SK-N-MC (cell line): ENCODE results near the gene RBBP8.
"Not testable (repeated sequence)": the region's sequence is repeated elsewhere in the genome, so short reads cannot be mapped to it uniquely, and the experiment has no call there.

ENCODE experiments used
- DNase-seq: peaks from one replicate; pipeline ENCODE4 v3.0.0-alpha.2; 2011; ENCODE audit warnings: low read depth, low spot score
- H3K27ac ChIP-seq: fragments of 200-600 bp; sonication (generic); 2 replicates; pipeline ENCODE4 v1.5.1; 2016; ENCODE audit warnings: mixed run types
- H3K36me3 ChIP-seq: fragments of 200-600 bp; sonication (generic); 2 replicates; pipeline ENCODE4 v1.6.1; 2017; ENCODE audit warnings: antibody characterized with exemption, low read length, mixed read lengths; ENCODE audit not compliant: insufficient read depth
- H3K4me3 ChIP-seq: fragments of 200-600 bp; sonication (generic); 2 replicates; pipeline ENCODE4 v1.5.1; 2016
- H3K9ac ChIP-seq: fragments of 200-600 bp; sonication (generic); 2 replicates; pipeline ENCODE4 v1.8.0; 2017; ENCODE audit warnings: mixed run types, mixed read lengths; ENCODE audit not compliant: insufficient read length
- H3K9me3 ChIP-seq: fragments of 200-600 bp; sonication (generic); 2 replicates; pipeline ENCODE4 v1.6.1; 2017; ENCODE audit warnings: low read depth, mild to moderate bottlenecking, antibody characterized with exemption, low read length, moderate library complexity, mixed read lengths
- EZH2 ChIP-seq: fragments of 200-600 bp; sonication (generic); IDR thresholded peaks from one replicate; pipeline ENCODE4 v1.6.1; 2017; ENCODE audit warnings: antibody characterized with exemption
- FOXP2 ChIP-seq: optimal IDR thresholded peaks from 2 replicates; pipeline ENCODE3; 2011; ENCODE audit warnings: mild to moderate bottlenecking, moderate library complexity; ENCODE audit not compliant: insufficient read depth; ENCODE audit errors: extremely low read length, control extremely low read depth
- POLR2AphosphoS5 ChIP-seq: IDR thresholded peaks from 2 replicates; pipeline ENCODE4 v1.6.1; 2012; ENCODE audit warnings: mild to moderate bottlenecking, low read depth, low read length, borderline replicate concordance

The RBBP8 gene

DNA sequence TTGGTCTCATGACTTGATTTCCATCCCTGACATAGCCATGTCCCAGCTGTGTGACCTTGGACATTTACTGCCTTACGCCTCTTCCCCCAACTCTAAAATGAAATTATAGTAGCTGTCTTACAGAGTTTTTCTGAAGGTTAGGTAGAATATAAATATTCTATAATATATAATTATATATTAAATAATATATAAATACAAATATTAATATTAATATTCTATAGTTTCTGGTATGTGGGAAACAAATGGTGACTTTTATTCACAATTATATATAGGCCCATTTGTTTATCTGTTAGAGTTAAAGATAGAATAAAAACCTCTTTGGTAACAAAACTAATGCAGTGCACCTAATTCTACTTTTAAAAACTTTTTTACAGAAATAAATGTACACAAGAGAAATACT is 1.7 kb downstream of the RBBP8 start:
- no peaks in the 10 kb centered on the region for H3K9me3 ChIP-seq
- peak overlapping the region; percentile 91 for H3K4me3 ChIP-seq
- H3K36me3 ChIP-seq = peaks cover 34% of the 10 kb centered on the region
- TF ChIP-seq POLR2AphosphoS5 (no peak), FOXP2 (no peak), EZH2 (no peak)
- no peak for DNase-seq
- no peak overlapping the region for H3K27ac ChIP-seq
- peak overlapping the region; percentile 69 for H3K9ac ChIP-seq

- H3K36me3 ChIP-seq = peaks cover 36% of the 10 kb centered on the region
- DNase-seq = no peak
- H3K4me3 ChIP-seq = peak overlapping the region; percentile 91
- peak overlapping the region; percentile 69 for H3K9ac ChIP-seq
- no peaks in the 10 kb centered on the region for H3K9me3 ChIP-seq
- H3K27ac ChIP-seq = no peak overlapping the region; the same call in 1 of the 2 replicates
- no peak for TF ChIP-seq FOXP2
- TF ChIP-seq EZH2 = no peak
- no peak for TF ChIP-seq POLR2AphosphoS5
Observed at GRCh38 chr18:22935431-22935830, 2.3 kb downstream of the RBBP8 start.

DNA sequence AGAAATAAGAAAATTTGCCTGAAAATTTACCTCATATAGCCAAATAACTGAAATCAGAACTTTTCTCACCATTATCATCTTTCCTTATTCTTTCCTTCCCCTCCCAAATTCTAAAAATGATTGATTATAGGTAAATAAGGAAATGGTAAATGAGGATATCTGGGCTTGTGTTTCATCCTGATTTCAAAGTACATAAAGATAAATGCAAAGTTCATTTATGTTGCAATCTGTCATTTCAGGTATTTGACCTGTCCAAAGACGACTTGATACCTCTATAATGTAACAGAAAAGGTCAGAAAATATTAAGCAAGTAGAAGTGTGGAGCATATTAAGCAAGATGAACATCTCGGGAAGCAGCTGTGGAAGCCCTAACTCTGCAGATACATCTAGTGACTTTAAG is 3.4 kb downstream of the RBBP8 start:
- no peak overlapping the region for H3K4me3 ChIP-seq
- TF ChIP-seq EZH2 (no peak), POLR2AphosphoS5 (no peak), FOXP2 (no peak)
- no peak overlapping the region for H3K9ac ChIP-seq
- peaks cover 42% of the 10 kb centered on the region for H3K36me3 ChIP-seq
- no peak for DNase-seq
- H3K27ac ChIP-seq = no peak overlapping the region
- H3K9me3 ChIP-seq = no peaks in the 10 kb centered on the region

DNA sequence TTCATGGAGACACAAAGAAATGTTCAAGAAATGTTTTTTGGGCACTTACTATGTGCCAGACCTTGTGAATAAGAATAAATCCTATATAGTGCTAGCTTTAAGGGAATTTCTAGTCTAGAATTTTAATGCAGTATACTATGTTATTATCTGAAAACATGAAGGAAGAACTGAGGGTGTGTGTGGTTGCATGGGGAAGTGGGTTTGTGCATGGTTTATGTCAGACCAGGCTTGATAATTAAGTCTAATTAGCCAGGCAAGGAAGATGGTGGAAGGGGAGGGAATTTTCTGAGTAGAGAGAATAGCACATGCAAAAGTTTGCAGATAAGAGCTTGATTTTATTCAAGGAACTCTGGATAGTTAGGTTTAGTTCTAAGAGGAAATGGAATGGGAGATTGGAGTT is 6.5 kb downstream of the RBBP8 start:
- no peak for DNase-seq
- H3K9ac ChIP-seq = no peak overlapping the region
- no peaks in the 10 kb centered on the region for H3K9me3 ChIP-seq
- peaks cover 64% of the 10 kb centered on the region for H3K36me3 ChIP-seq
- TF ChIP-seq FOXP2 (no peak), POLR2AphosphoS5 (no peak), EZH2 (no peak)
- 0 out of 2 replicates have a peak overlapping the region, but pooled peaks have one; percentile 21 for H3K27ac ChIP-seq
- H3K4me3 ChIP-seq = no peak overlapping the region

DNA sequence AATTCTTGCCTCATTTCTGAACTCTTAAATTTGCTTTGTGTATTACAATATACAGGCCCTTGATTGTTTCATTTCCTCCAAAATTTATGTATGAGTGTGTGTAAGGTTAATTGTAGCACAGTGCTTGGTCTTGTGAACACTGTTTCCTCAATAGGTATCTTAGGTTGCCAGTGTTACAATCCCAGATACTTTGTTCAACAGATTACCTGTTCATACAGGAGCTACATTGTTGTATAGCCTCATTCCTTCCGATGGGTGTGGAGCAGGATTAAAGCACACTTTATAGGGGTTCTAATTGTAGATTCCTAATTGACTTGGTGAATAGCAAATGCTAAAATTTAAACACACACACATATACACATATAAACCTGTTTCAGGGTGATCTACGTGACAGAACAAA is 10.7 kb downstream of the RBBP8 start:
- H3K27ac ChIP-seq = no peak overlapping the region
- TF ChIP-seq FOXP2 = no peak
- TF ChIP-seq EZH2 = no peak
- no peak for TF ChIP-seq POLR2AphosphoS5
- peaks cover 67% of the 10 kb centered on the region for H3K36me3 ChIP-seq
- H3K9ac ChIP-seq = no peak overlapping the region
- no peaks in the 10 kb centered on the region for H3K9me3 ChIP-seq
- DNase-seq = no peak
- H3K4me3 ChIP-seq = no peak overlapping the region

DNA sequence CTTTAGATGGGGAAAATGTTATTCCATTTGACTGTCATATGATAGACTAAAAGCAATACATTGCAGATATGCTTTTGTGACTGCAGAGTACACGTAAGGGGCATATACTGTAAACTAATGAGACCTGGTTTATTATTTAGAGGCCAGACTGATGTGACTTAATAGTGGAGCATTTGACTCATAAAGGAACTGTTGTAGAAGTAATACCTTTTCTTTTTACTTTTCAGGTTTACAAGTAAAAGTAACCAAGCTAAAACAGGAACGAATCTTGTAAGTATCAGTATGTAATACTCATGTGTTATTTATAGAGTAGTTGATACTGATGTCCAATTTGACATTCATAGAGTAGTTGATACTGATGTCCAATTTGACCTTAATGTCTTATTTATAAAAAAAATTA is 13.1 kb downstream of the RBBP8 start:
- Histone ChIP-seq H3K9me3 (no peaks in the 10 kb centered on the region), H3K27ac (peak overlapping the region; percentile 44; the same call in 1 of the 2 replicates), H3K36me3 (peaks cover 72% of the 10 kb centered on the region), H3K4me3 (no peak overlapping the region), H3K9ac (no peak overlapping the region)
- DNase-seq = no peak
- TF ChIP-seq EZH2 = no peak
- no peak for TF ChIP-seq POLR2AphosphoS5
- no peak for TF ChIP-seq FOXP2

DNA sequence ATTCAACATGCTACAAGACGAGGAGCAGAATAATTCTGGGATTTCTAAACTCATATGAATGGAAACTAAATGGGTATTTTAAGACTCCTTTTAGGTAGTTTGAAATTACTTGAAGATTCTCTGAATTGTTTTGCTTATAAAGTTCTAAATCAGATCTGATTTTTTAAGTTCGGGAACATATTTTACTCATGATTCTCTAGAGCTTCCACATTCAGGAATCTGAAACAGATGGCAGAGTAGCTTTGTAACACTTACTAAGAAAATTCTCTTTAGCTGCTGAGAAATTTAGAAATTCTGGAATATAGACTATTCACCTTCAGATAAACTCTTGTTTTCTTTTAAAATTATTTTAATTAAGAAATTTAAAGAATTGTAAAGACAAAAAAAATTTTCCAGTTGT is 13.7 kb downstream of the RBBP8 start:
- peak overlapping the region; percentile 44; the same call in 1 of the 2 replicates for H3K27ac ChIP-seq
- no peak overlapping the region for H3K9ac ChIP-seq
- H3K36me3 ChIP-seq = peaks cover 74% of the 10 kb centered on the region
- no peak for DNase-seq
- H3K9me3 ChIP-seq = no peaks in the 10 kb centered on the region
- TF ChIP-seq EZH2 (no peak), POLR2AphosphoS5 (no peak), FOXP2 (no peak)
- H3K4me3 ChIP-seq = no peak overlapping the region

GRCh38 chr18:22951823-22952222 is 18.7 kb downstream of the RBBP8 start:
- H3K36me3 ChIP-seq = peaks cover 78% of the 10 kb centered on the region
- no peak overlapping the region for H3K27ac ChIP-seq
- no peak overlapping the region for H3K4me3 ChIP-seq
- H3K9ac ChIP-seq = no peak overlapping the region
- TF ChIP-seq EZH2 = no peak
- TF ChIP-seq POLR2AphosphoS5 = no peak
- H3K9me3 ChIP-seq = no peaks in the 10 kb centered on the region
- no peak for DNase-seq

DNA sequence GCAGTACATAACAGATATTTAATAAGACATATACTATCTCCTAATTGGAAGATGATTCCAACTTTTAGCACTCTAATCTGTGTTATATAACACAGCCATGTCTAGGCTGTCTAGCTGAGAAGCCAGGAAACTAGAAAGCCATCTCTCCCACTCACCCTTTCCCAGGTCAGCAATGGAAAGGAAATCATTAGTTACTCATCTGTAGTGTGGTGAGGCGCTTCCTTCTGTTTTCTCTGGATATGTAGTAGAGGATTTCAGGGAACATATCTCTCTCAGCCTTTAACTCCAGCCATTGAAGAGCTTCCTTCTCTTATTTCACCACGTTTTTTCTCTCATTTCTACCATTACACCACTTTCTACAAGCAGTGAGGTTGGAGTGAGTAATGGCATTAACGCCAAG is 19.4 kb downstream of the RBBP8 start:
- TF ChIP-seq FOXP2 (no peak), POLR2AphosphoS5 (no peak), EZH2 (no peak)
- Histone ChIP-seq H3K9me3 (no peaks in the 10 kb centered on the region), H3K9ac (no peak overlapping the region), H3K4me3 (no peak overlapping the region), H3K36me3 (peaks cover 78% of the 10 kb centered on the region), H3K27ac (no peak overlapping the region)
- DNase-seq = no peak

- H3K36me3 ChIP-seq = peaks cover 83% of the 10 kb centered on the region
- H3K9ac ChIP-seq, DNase-seq, H3K9me3 ChIP-seq, H3K27ac ChIP-seq, H3K4me3 ChIP-seq: not testable (repeated sequence)
Observed at GRCh38 chr18:22953982-22954381, 20.9 kb downstream of the RBBP8 start.
